Left ventricle myocardium inferior (tissue), 1 donor: ENCODE data around the gene SLC35E2B. TPM values are rescaled to one million over a fixed set of nuclear protein-coding genes. Genes with fewer than 3 reads are reported as not detected.

Experiments
- DNase-seq: peaks from one replicate; pipeline ENCODE4 v3.0.0-alpha.2; 2020
- H3K27ac ChIP-seq: fragments of 200-600 bp; replicated peaks from 2 replicates; pipeline ENCODE4 v1.8.0; 2021
- H3K27me3 ChIP-seq: fragments of 200-600 bp; 2 replicates; pipeline ENCODE4 v1.8.0; 2021; ENCODE audit warnings: low read depth
- H3K36me3 ChIP-seq: fragments of 200-600 bp; 2 replicates; pipeline ENCODE4 v1.8.0; 2021
- H3K4me1 ChIP-seq: fragments of 200-600 bp; 2 replicates; pipeline ENCODE4 v1.8.0; 2021
- H3K4me3 ChIP-seq: fragments of 200-600 bp; 2 replicates; pipeline ENCODE4 v1.8.0; 2021; ENCODE audit warnings: mild to moderate bottlenecking, moderate library complexity
- H3K9me3 ChIP-seq: fragments of 200-600 bp; replicated peaks from 2 replicates; pipeline ENCODE4 v1.8.0; 2021
- CTCF ChIP-seq: fragments of 200-600 bp; IDR thresholded peaks from 2 replicates; pipeline ENCODE4 v1.8.0; 2021; ENCODE audit warnings: antibody characterized with exemption, mild to moderate bottlenecking, borderline replicate concordance
- intact Hi-C: fragments of 100-400 bp; cut with micrococcal nuclease; formaldehyde crosslinking; loops from one replicate; pipeline ENCODE4 v1.11.0; 2022
- total RNA-seq: library from RNA; stranded (reverse); fragmentation: NEBNext Ultra II Directional; extraction: Animal tissue kit (Norgen Biotek cat#: 25700); gene quantifications from one replicate; pipeline ENCODE4 v1.2.1, GENCODE V29; 2021
- donor health status: DM: no; HTN: yes; CAD: no; lungs with severe emphysema.

The SLC35E2B gene
- total RNA-seq, 1 donor from 2014 or later = 20.2 TPM

- no peak overlapping the region for H3K27ac ChIP-seq
- H3K27me3 ChIP-seq = no peaks in the 10 kb centered on the region
- no peak for TF ChIP-seq CTCF
- no peak overlapping the region for H3K4me3 ChIP-seq
- intact Hi-C loops = no loop called here
- H3K36me3 ChIP-seq = peaks cover 58% of the 10 kb centered on the region
- H3K4me1 ChIP-seq = peaks cover 5% of the 10 kb centered on the region
- DNase-seq = no peak
- H3K9me3 ChIP-seq = no peaks in the 10 kb centered on the region
Measured at GRCh38 chr1:1671365-1672119, 21.1 kb downstream of the SLC35E2B start.

GRCh38 chr1:1670866-1671265 is 21.7 kb downstream of the SLC35E2B start:
- DNase-seq = no peak
- no peak overlapping the region for H3K4me3 ChIP-seq
- H3K27me3 ChIP-seq = no peaks in the 10 kb centered on the region
- no peaks in the 10 kb centered on the region for H3K9me3 ChIP-seq
- H3K4me1 ChIP-seq = peaks cover 5% of the 10 kb centered on the region
- H3K36me3 ChIP-seq = peaks cover 65% of the 10 kb centered on the region
- intact Hi-C loops = no loop called here
- TF ChIP-seq CTCF = no peak
- H3K27ac ChIP-seq = no peak overlapping the region

- Histone ChIP-seq H3K9me3 (no peaks in the 10 kb centered on the region), H3K27me3 (no peaks in the 10 kb centered on the region), H3K4me3 (peak overlapping the region; percentile 38), H3K27ac (peak overlapping the region; percentile 83), H3K36me3 (peaks cover 71% of the 10 kb centered on the region), H3K4me1 (peaks cover 5% of the 10 kb centered on the region)
- intact Hi-C loops = no loop called here
- DNase-seq = no peak
- no peak for TF ChIP-seq CTCF
Measured at GRCh38 chr1:1669468-1670440, 22.8 kb downstream of the SLC35E2B start.

- H3K4me1 ChIP-seq = peaks cover 5% of the 10 kb centered on the region
- no peak for DNase-seq
- H3K9me3 ChIP-seq = no peaks in the 10 kb centered on the region
- H3K27me3 ChIP-seq = no peaks in the 10 kb centered on the region
- TF ChIP-seq CTCF = no peak
- H3K27ac ChIP-seq = no peak overlapping the region
- intact Hi-C loops = no loop called here
- H3K36me3 ChIP-seq = peaks cover 53% of the 10 kb centered on the region
- H3K4me3 ChIP-seq = no peak overlapping the region
Measured at GRCh38 chr1:1666526-1666925, 26.1 kb downstream of the SLC35E2B start.

- Histone ChIP-seq H3K27ac (no peak overlapping the region), H3K9me3 (no peaks in the 10 kb centered on the region), H3K4me1 (peaks cover 5% of the 10 kb centered on the region), H3K4me3 (no peak overlapping the region), H3K27me3 (no peaks in the 10 kb centered on the region), H3K36me3 (peaks cover 46% of the 10 kb centered on the region)
- TF ChIP-seq CTCF = peak; percentile 54
- intact Hi-C loops = no loop called here
- DNase-seq = no peak
Measured at GRCh38 chr1:1665815-1666251, 26.8 kb downstream of the SLC35E2B start.
